ENCODE results near the gene COL27A1.

The COL27A1 gene

DNA sequence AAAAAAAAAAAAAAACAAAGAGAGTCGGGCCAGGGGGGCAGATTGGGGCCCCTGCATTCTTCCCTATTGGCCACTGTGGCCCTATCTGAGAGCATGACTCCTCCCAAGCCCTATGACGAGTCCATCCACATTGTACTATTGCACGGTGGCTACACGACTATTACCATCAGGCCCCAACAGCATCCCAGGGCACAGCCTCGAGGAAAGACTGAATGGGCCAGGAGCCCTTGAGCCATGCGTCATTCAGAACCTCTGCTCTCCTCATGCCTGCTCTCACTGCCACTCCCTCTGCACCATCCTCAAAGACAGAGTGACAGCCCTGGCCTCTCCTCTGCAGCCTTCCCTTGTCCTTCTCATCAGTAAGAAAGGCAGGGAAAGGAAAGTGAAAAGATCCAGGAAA lies 147.4 kb downstream of the COL27A1 start:
- no peaks in the 10 kb centered on the region for H3K36me3 ChIP-seq (ENCODE audit: control insufficient read depth, insufficient read depth, low read length)
- no peaks in the 10 kb centered on the region for H3K4me1 ChIP-seq
- no peak overlapping the region for H3K27ac ChIP-seq
- H3K9me3 ChIP-seq (ENCODE audit: control insufficient read depth, low read length): no peaks in the 10 kb centered on the region
- no peak overlapping the region for H3K4me3 ChIP-seq (ENCODE audit: low read depth, low read length)
- H3K4me2 ChIP-seq (ENCODE audit: low read length): no peak overlapping the region
- H3K9ac ChIP-seq: no peak overlapping the region
- H3K79me2 ChIP-seq: no peaks in the 10 kb centered on the region
- H3K27me3 ChIP-seq (ENCODE audit: control insufficient read depth, insufficient read depth, low read length): no peaks in the 10 kb centered on the region
- no peak overlapping the region for H2AFZ ChIP-seq
- TF ChIP-seq, protein P1, sequence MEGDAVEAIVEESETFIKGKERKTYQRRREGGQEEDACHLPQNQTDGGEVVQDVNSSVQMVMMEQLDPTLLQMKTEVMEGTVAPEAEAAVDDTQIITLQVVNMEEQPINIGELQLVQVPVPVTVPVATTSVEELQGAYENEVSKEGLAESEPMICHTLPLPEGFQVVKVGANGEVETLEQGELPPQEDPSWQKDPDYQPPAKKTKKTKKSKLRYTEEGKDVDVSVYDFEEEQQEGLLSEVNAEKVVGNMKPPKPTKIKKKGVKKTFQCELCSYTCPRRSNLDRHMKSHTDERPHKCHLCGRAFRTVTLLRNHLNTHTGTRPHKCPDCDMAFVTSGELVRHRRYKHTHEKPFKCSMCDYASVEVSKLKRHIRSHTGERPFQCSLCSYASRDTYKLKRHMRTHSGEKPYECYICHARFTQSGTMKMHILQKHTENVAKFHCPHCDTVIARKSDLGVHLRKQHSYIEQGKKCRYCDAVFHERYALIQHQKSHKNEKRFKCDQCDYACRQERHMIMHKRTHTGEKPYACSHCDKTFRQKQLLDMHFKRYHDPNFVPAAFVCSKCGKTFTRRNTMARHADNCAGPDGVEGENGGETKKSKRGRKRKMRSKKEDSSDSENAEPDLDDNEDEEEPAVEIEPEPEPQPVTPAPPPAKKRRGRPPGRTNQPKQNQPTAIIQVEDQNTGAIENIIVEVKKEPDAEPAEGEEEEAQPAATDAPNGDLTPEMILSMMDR (IDR thresholded peaks at IDR 0.05): no peak

DNA sequence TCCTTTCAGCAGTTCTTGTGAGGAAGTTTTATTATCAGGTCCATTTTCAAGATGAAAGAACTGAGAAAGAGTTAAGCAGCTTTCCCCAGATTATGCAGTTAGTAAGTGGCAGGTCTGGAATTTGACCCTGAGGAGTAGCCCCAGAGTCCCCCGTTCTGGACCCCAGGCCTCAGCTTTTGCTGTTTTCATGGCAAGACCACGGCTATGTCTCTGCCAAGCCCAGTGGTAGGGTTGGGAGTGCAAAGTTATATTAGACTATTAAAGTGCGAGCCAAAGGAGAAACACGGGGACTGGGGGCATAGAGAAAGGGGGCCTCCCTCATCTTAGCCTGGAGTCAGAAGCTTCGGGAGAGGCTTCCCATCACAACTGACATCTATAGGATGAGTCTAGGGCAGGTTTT lies 148.2 kb downstream of the COL27A1 start:
- H3K4me2 ChIP-seq (ENCODE audit: low read length): no peak overlapping the region
- no peaks in the 10 kb centered on the region for H3K27me3 ChIP-seq (ENCODE audit: control insufficient read depth, insufficient read depth, low read length)
- no peak overlapping the region for H3K27ac ChIP-seq
- no peaks in the 10 kb centered on the region for H3K36me3 ChIP-seq (ENCODE audit: control insufficient read depth, insufficient read depth, low read length)
- H3K9me3 ChIP-seq (ENCODE audit: control insufficient read depth, low read length): no peaks in the 10 kb centered on the region
- TF ChIP-seq, protein P1 (IDR thresholded peaks at IDR 0.05): no peak
- no peak overlapping the region for H3K4me3 ChIP-seq (ENCODE audit: low read depth, low read length)
- H3K4me1 ChIP-seq: no peaks in the 10 kb centered on the region
- H3K79me2 ChIP-seq: no peaks in the 10 kb centered on the region
- no peak overlapping the region for H2AFZ ChIP-seq
- H3K9ac ChIP-seq: no peak overlapping the region

DNA sequence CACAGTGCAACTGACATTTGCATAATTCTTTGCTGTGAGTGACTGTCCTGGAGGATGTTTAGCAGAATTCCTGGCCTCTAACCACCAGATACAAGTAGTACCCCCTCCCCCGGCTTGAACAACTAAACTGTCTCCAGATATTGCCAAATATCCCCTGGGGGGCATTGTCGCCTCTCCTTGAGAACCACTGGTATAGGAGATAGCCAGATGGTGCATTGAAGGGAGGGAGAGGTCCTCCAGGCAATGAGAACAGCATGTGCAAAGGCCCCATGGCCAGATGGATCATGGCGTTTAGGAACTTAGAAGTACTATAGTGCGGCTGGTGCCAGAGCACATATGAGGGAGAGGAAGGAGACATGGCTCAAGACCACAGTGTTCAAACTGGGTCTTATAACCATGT lies 148.6 kb downstream of the COL27A1 start:
- Histone ChIP-seq H3K4me1 (no peaks in the 10 kb centered on the region), H3K36me3 (ENCODE audit: control insufficient read depth, insufficient read depth, low read length) (no peaks in the 10 kb centered on the region)
- TF ChIP-seq, protein P1 (IDR thresholded peaks at IDR 0.05): no peak

DNA sequence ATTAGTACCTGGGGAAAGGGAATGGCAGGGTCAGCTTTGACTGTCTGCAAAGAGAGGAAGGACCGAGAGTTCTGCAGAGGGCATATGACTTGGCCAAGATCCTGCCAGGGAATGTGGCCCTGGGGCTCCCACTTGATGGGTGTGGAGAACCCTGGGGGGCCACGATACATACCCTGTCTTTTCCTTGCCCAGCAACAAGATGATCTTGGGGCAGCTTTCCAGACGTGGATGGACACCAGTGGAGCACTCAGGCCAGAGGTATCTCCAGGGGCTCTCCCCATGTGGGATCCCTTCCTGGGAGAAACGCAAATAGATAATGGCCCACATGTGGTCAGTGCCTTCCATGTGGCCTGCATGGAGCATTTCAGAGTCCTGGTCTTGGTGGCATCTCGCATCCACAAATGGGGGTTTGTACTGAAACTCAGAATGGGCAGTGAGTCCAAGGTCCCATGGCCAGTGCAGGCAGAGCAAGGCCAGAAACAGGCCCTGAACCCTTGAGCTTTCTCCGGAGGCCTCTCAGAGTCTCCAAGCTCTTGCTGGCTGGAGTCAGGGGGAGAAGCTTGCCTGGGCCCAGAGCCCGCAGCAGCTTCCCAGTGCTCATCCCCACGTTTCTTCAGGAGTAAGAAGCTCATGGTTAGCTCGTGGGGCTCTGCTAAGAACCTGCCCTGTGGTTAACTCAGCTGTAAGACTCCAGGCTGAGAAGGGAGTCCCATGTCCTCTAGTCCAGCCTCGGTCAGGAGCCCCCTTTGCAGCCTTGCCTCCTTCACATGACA lies 149.3 kb downstream of the COL27A1 start:
- no peaks in the 10 kb centered on the region for H3K36me3 ChIP-seq (ENCODE audit: control insufficient read depth, insufficient read depth, low read length)
- TF ChIP-seq, protein P1 (IDR thresholded peaks at IDR 0.05): no peak

More for the DNA sequence above, 148.6 kb downstream of the COL27A1 start:
- no peak overlapping the region for H3K9ac ChIP-seq
- no peak overlapping the region for H2AFZ ChIP-seq
- no peak overlapping the region for H3K27ac ChIP-seq
- no peak overlapping the region for H3K4me2 ChIP-seq (ENCODE audit: low read length)
- no peaks in the 10 kb centered on the region for H3K79me2 ChIP-seq
- no peak overlapping the region for H3K4me3 ChIP-seq (ENCODE audit: low read depth, low read length)
- no peaks in the 10 kb centered on the region for H3K9me3 ChIP-seq (ENCODE audit: control insufficient read depth, low read length)
- no peaks in the 10 kb centered on the region for H3K27me3 ChIP-seq (ENCODE audit: control insufficient read depth, insufficient read depth, low read length)

DNA sequence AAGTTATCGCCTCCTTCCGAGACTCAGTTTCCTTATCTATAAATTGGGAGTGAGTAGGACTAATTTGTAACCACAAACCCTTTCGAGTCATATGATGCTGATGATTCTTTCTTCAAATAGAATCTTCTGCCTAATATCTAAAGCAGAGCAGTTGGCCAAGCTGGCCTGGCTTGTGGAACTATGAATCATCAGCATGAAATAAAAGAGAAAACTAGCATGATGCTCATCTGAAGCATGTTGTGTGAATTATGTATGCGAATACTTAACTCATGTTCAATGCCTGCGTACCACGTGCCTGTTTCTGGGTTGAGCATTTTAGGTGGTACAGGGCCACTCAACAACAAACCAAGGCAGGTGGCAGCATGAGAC lies 152.5 kb downstream of the COL27A1 start:
- Histone ChIP-seq H3K4me1 (no peaks in the 10 kb centered on the region), H3K79me2 (no peaks in the 10 kb centered on the region)
- TF ChIP-seq, protein P1 (IDR thresholded peaks at IDR 0.05): no peak

More for the DNA sequence above, 149.3 kb downstream of the COL27A1 start:
- H3K4me2 ChIP-seq (ENCODE audit: low read length): no peak overlapping the region
- H3K79me2 ChIP-seq: no peaks in the 10 kb centered on the region
- H3K27ac ChIP-seq: no peak overlapping the region
- no peak overlapping the region for H3K4me3 ChIP-seq (ENCODE audit: low read depth, low read length)
- H3K27me3 ChIP-seq (ENCODE audit: control insufficient read depth, insufficient read depth, low read length): no peaks in the 10 kb centered on the region
- no peak overlapping the region for H2AFZ ChIP-seq
- no peaks in the 10 kb centered on the region for H3K4me1 ChIP-seq
- no peaks in the 10 kb centered on the region for H3K9me3 ChIP-seq (ENCODE audit: control insufficient read depth, low read length)
- H3K9ac ChIP-seq: no peak overlapping the region

More for the DNA sequence above, 152.5 kb downstream of the COL27A1 start:
- H3K4me3 ChIP-seq (ENCODE audit: low read depth, low read length): no peak overlapping the region
- H3K9ac ChIP-seq: no peak overlapping the region
- no peak overlapping the region for H2AFZ ChIP-seq
- H3K27ac ChIP-seq: no peak overlapping the region
- no peaks in the 10 kb centered on the region for H3K36me3 ChIP-seq (ENCODE audit: control insufficient read depth, insufficient read depth, low read length)
- no peak overlapping the region for H3K4me2 ChIP-seq (ENCODE audit: low read length)
- H3K9me3 ChIP-seq (ENCODE audit: control insufficient read depth, low read length): no peaks in the 10 kb centered on the region
- H3K27me3 ChIP-seq (ENCODE audit: control insufficient read depth, insufficient read depth, low read length): no peaks in the 10 kb centered on the region

Measured in parathyroid adenoma (tissue), 2 donors.